OCI-LY7 (cell line): ENCODE measurements around the gene ESR2. TPM values are rescaled to one million over a fixed set of nuclear protein-coding genes. Genes with fewer than 3 reads are reported as not detected.
A peak's percentile ranks its signal among the peaks of the same experiment; 100 is the strongest.

Experiments used
- BruUV-seq: library from RNA; stranded (reverse); fragments of 400-500 nt; replicated peaks from 2 replicates; lab custom pipeline; 2021; lab: Mats Ljungman, UMichigan
- CTCF ChIA-PET: fragments of 300-600 bp; sonication (Branson Sonifier 250); formaldehyde crosslinking; loops from one replicate; lab custom pipeline; 2022; ENCODE audit warnings: antibody characterized with exemption; ENCODE audit not compliant: unreplicated experiment; lab: Charles Lee
- POLR2A ChIA-PET: fragments of 300-600 bp; sonication (Branson Sonifier 250); formaldehyde crosslinking; loops from one replicate; lab custom pipeline; 2022; ENCODE audit warnings: antibody characterized with exemption; lab: Charles Lee
- DNase-seq: peaks from one replicate; pipeline ENCODE4 v3.0.0-alpha.2; 2015; ENCODE audit warnings: low spot score
- H2AFZ ChIP-seq: fragments of 200-600 bp; sonication (generic), shearing (Covaris generic); 2 replicates; pipeline ENCODE4 v1.6.1; 2014; ENCODE audit warnings: mild to moderate bottlenecking, antibody characterized with exemption, low read length, moderate library complexity
- H3K27ac ChIP-seq: fragments of 200-600 bp; sonication (generic); 2 replicates; pipeline ENCODE4 v1.5.1; 2014; ENCODE audit warnings: mixed run types, low read depth, mild to moderate bottlenecking, moderate library complexity, low read length, inconsistent platforms; ENCODE audit not compliant: poor library complexity, severe bottlenecking
- H3K36me3 ChIP-seq: fragments of 200-600 bp; sonication (generic); 2 replicates; pipeline ENCODE4 v1.6.1; 2014; ENCODE audit warnings: mild to moderate bottlenecking, antibody characterized with exemption, low read length, moderate library complexity, mixed read lengths; ENCODE audit not compliant: insufficient read depth
- H3K4me1 ChIP-seq: fragments of 200-600 bp; sonication (generic); 2 replicates; pipeline ENCODE4 v1.5.1; 2014; ENCODE audit warnings: mild to moderate bottlenecking, low read length; ENCODE audit not compliant: insufficient read depth, poor library complexity, severe bottlenecking
- H3K4me2 ChIP-seq: fragments of 200-600 bp; sonication (generic); 2 replicates; pipeline ENCODE4 v1.6.1; 2014; ENCODE audit warnings: mild to moderate bottlenecking, low read length
- H3K4me3 ChIP-seq: fragments of 200-600 bp; sonication (generic); 2 replicates; pipeline ENCODE4 v1.5.1; 2014; ENCODE audit warnings: mild to moderate bottlenecking, low read depth, low read length; ENCODE audit not compliant: poor library complexity, severe bottlenecking
- H3K79me2 ChIP-seq: fragments of 200-600 bp; sonication (generic); 2 replicates; pipeline ENCODE4 v1.6.1; 2016; ENCODE audit warnings: low read depth, mild to moderate bottlenecking, low read length, moderate library complexity, mixed read lengths; ENCODE audit not compliant: insufficient read depth
- H3K9me2 ChIP-seq: fragments of 200-600 bp; sonication (generic); 2 replicates; pipeline ENCODE4 v1.6.1; 2016; ENCODE audit warnings: mild to moderate bottlenecking, low read length, mixed read lengths; ENCODE audit not compliant: insufficient read depth
- H3K9me3 ChIP-seq: fragments of 200-600 bp; sonication (generic); 2 replicates; pipeline ENCODE4 v1.6.1; 2014; ENCODE audit warnings: mild to moderate bottlenecking, mixed run types, low read length, mixed read lengths
- H4K20me1 ChIP-seq: fragments of 200-600 bp; sonication (generic); 2 replicates; pipeline ENCODE4 v1.6.1; 2014; ENCODE audit warnings: mild to moderate bottlenecking, antibody characterized with exemption, low read length, moderate library complexity, mixed read lengths; ENCODE audit not compliant: insufficient read depth
- CTCF ChIP-seq: fragments of 200-600 bp; sonication (generic); conservative IDR thresholded peaks from 2 replicates; pipeline ENCODE4 v1.5.1; 2014; ENCODE audit warnings: mild to moderate bottlenecking, antibody characterized with exemption, low read length, moderate library complexity, mixed read lengths
- EZH2phosphoT487 ChIP-seq: fragments of 200-600 bp; sonication (generic); IDR thresholded peaks from 2 replicates; pipeline ENCODE4 v1.6.1; 2018; ENCODE audit warnings: low read depth, borderline replicate concordance, mild to moderate bottlenecking, mixed run types, antibody characterized with exemption, low read length, moderate library complexity, mixed read lengths
- intact Hi-C: fragments of 100-400 bp; cut with micrococcal nuclease; formaldehyde crosslinking; loops from one replicate; pipeline ENCODE4 v1.10.0; 2022; ENCODE audit not compliant: unreplicated experiment
- total RNA-seq, 2 experiments: library from RNA; depleted of rRNA in 1 of 2; stranded (reverse); fragments of >200 nt in 1 of 2; shearing (Covaris generic) in 1 of 2; gene quantifications; 2 replicates each; pipeline ENCODE4 v1.2.3, GENCODE V29; 2014 to 2022

The ESR2 gene
- total RNA-seq, 2 experiments from 2014 or later: 13.4 to 37.7 TPM

GRCh38 chr14:64170181-64170580 lies 124.0 kb downstream of the ESR2 start:
- H3K9me2 ChIP-seq: no peaks in the 10 kb centered on the region
- H3K4me1 ChIP-seq: no peaks in the 10 kb centered on the region
- intact Hi-C loops: no loop called here
- no peak overlapping the region for H3K27ac ChIP-seq
- ChIA-PET POLR2A (interaction anchor here (0.8 to 1.2 kb wide), 2 partner anchors 10 to 238 kb away, joined by 3 read pairs; no protein-coding TSS in a partner anchor), CTCF (interaction anchor here (1.0 kb wide), 1 partner anchor 14 kb away, joined by 3 read pairs; no protein-coding TSS in a partner anchor)
- H3K79me2 ChIP-seq: no peaks in the 10 kb centered on the region
- H4K20me1 ChIP-seq: no peaks in the 10 kb centered on the region
- DNase-seq: peak; percentile 26
- H3K9me3 ChIP-seq: no peaks in the 10 kb centered on the region
- H3K4me2 ChIP-seq: no peak overlapping the region
- TF ChIP-seq CTCF (no peak), EZH2phosphoT487 (no peak)
- peaks cover 87% of the 10 kb centered on the region for H3K36me3 ChIP-seq
- no peak overlapping the region for H3K4me3 ChIP-seq
- H2AFZ ChIP-seq: no peak overlapping the region
- BruUV-seq: no TSS peak

GRCh38 chr14:64159588-64159987 lies 134.6 kb downstream of the ESR2 start:
- no TSS peak for BruUV-seq

More at GRCh38 chr14:64159588-64159987, 134.6 kb downstream of the ESR2 start:
- CTCF ChIA-PET: no interaction called here
- TF ChIP-seq EZH2phosphoT487 (no peak), CTCF (0 out of 2 replicates have a peak, but pooled peaks have one; percentile 27)
- no peak overlapping the region for H3K4me3 ChIP-seq
- H3K79me2 ChIP-seq: no peaks in the 10 kb centered on the region
- H4K20me1 ChIP-seq: no peaks in the 10 kb centered on the region
- no peak overlapping the region for H3K27ac ChIP-seq
- POLR2A ChIA-PET: no interaction called here
- H3K4me1 ChIP-seq: no peaks in the 10 kb centered on the region
- H3K9me3 ChIP-seq: no peaks in the 10 kb centered on the region
- intact Hi-C loops: no loop called here
- DNase-seq: no peak
- H3K4me2 ChIP-seq: no peak overlapping the region
- H2AFZ ChIP-seq: no peak overlapping the region
- H3K36me3 ChIP-seq: peaks cover 83% of the 10 kb centered on the region
- H3K9me2 ChIP-seq: no peaks in the 10 kb centered on the region
